A549 (cell line): ENCODE data around the gene KCNH3. TPM values are rescaled to one million over a fixed set of nuclear protein-coding genes. Genes with fewer than 3 reads are reported as not detected.

Experiments
- ATAC-seq, 2 experiments: fragments of 200-7000 bp in 1 of 2; fragments of >200 bp in 1 of 2; cut with Nextera tagmentation in 1 of 2; cut with Tn5 transposase in 1 of 2; 3 replicates each; pipeline versions ENCODE4 v1.8.0 to v1.9.1; 2018 to 2020; ENCODE audit warnings: mild to moderate bottlenecking in 1 of 2, moderate library complexity in 1 of 2
- CTCF ChIA-PET: fragments of 300-600 bp; sonication (Branson Sonifier 250); formaldehyde crosslinking; extraction: SDS; loops from one replicate; lab custom pipeline; 2021; ENCODE audit warnings: antibody characterized with exemption, inconsistent platforms; lab: Yijun Ruan, JAX
- POLR2A ChIA-PET: fragments of 350-600 bp; formaldehyde crosslinking; extraction: SDS; loops from one replicate; lab custom pipeline; 2021; ENCODE audit warnings: antibody characterized with exemption, inconsistent platforms; lab: Yijun Ruan, JAX
- DNase-seq, 2 experiments: peaks; one replicate each; pipeline versions ENCODE4 v3.0.0 to v3.0.0-alpha.2; 2011 to 2016; ENCODE audit warnings: low read depth in 1 of 2, low spot score in 1 of 2
- FAIRE-seq: peaks from 2 replicates; lab custom pipeline; 2011; peaks lifted over from hg19 to GRCh38; lab: Jason Lieb, UNC
- H3K27ac ChIP-seq, 2 experiments: fragments of >200 bp; sonication (Bioruptor Twin); formaldehyde crosslinking; 3 replicates each; pipeline ENCODE4 v1.5.1; 2016 to 2017
- H3K4me1 ChIP-seq: fragments of >200 bp; sonication (Bioruptor Twin); formaldehyde crosslinking; 3 replicates; pipeline ENCODE4 v1.6.1; 2016
- H3K4me2 ChIP-seq: fragments of >200 bp; sonication (Bioruptor Twin); formaldehyde crosslinking; 3 replicates; pipeline ENCODE4 v1.6.1; 2016
- H3K4me3 ChIP-seq: fragments of >200 bp; sonication (Bioruptor Twin); formaldehyde crosslinking; 3 replicates; pipeline ENCODE4 v1.5.1; 2016
- H3K9me3 ChIP-seq: fragments of >200 bp; sonication (Bioruptor Twin); formaldehyde crosslinking; 3 replicates; pipeline ENCODE4 v1.6.1; 2016
- CBX2 ChIP-seq: fragments of 200-600 bp; sonication (generic); IDR thresholded peaks from 2 replicates; pipeline ENCODE4 v1.6.1; 2016; ENCODE audit warnings: low read depth, mild to moderate bottlenecking, borderline replicate concordance
- CEBPB ChIP-seq, 2 experiments: fragments of >200 bp in 1 of 2; sonication (Bioruptor Twin) in 1 of 2; formaldehyde crosslinking in 1 of 2; IDR thresholded peaks; 2 replicates each; pipeline ENCODE4 v1.6.1; 2012 to 2016
- CHD2 ChIP-seq: fragments of 150-350 bp; IDR thresholded peaks from 2 replicates; pipeline ENCODE4 v1.6.1; 2014; ENCODE audit warnings: low read length; ENCODE audit not compliant: partially characterized antibody
- EHMT2 ChIP-seq: fragments of 200-600 bp; sonication (generic); IDR thresholded peaks from 2 replicates; pipeline ENCODE4 v1.6.1; 2016; ENCODE audit warnings: antibody characterized with exemption, low read depth, mild to moderate bottlenecking, moderate library complexity
- FOXS1 ChIP-seq: fragments of 250-450 bp; sonication (Bioruptor Pico); IDR thresholded peaks from 2 replicates; pipeline ENCODE4 v1.5.0; 2020; ENCODE audit warnings: mild to moderate bottlenecking, moderate library complexity
- HEYL ChIP-seq: fragments of 250-450 bp; sonication (Bioruptor Pico); IDR thresholded peaks from 2 replicates; pipeline ENCODE4 v1.8.0; 2021; ENCODE audit warnings: mild to moderate bottlenecking, moderate library complexity
- HOXB5 ChIP-seq: fragments of 250-450 bp; sonication (Bioruptor Pico); IDR thresholded peaks from 2 replicates; pipeline ENCODE4 v1.5.0; 2020; ENCODE audit warnings: mild to moderate bottlenecking, moderate library complexity
- JUNB ChIP-seq: fragments of >200 bp; sonication (Bioruptor Twin); formaldehyde crosslinking; IDR thresholded peaks from 2 replicates; pipeline ENCODE4 v1.6.1; 2016
- KDM1A ChIP-seq: fragments of 200-600 bp; sonication (generic); IDR thresholded peaks from 2 replicates; pipeline ENCODE4 v1.6.1; 2016; ENCODE audit warnings: low read depth, mild to moderate bottlenecking
- KDM5A ChIP-seq: fragments of 200-600 bp; sonication (generic); IDR thresholded peaks from 2 replicates; pipeline ENCODE4 v1.6.1; 2016; ENCODE audit warnings: antibody characterized with exemption, mild to moderate bottlenecking
- MYC ChIP-seq: IDR thresholded peaks from 2 replicates; pipeline ENCODE4 v1.6.1; 2012; ENCODE audit warnings: mild to moderate bottlenecking, inconsistent platforms, low read length, improper control_type of control experiment, borderline replicate concordance
- NFE2L2 ChIP-seq: fragments of 150-350 bp; conservative IDR thresholded peaks from 2 replicates; pipeline ENCODE4 v1.6.1; 2014; ENCODE audit warnings: low read length
- NPAS2 ChIP-seq: fragments of 250-450 bp; sonication (Bioruptor Pico); IDR thresholded peaks from 2 replicates; pipeline ENCODE4 v1.8.0; 2022; ENCODE audit warnings: mild to moderate bottlenecking, moderate library complexity, borderline replicate concordance
- NR3C1 ChIP-seq: fragments of >200 bp; sonication (Bioruptor Twin); formaldehyde crosslinking; IDR thresholded peaks from 3 replicates; pipeline ENCODE4 v1.6.1; 2017
- POLR2AphosphoS2 ChIP-seq: conservative IDR thresholded peaks from 2 replicates; pipeline ENCODE4 v1.6.1; 2012; ENCODE audit warnings: low read length, improper control_type of control experiment, inconsistent platforms
- RARB ChIP-seq: fragments of 250-450 bp; sonication (Bioruptor Pico); IDR thresholded peaks from 2 replicates; pipeline ENCODE4 v1.8.0; 2021; ENCODE audit warnings: mild to moderate bottlenecking, moderate library complexity
- RNF2 ChIP-seq: fragments of 200-600 bp; sonication (generic); IDR thresholded peaks from 2 replicates; pipeline ENCODE4 v1.6.1; 2016; ENCODE audit warnings: low read depth, mild to moderate bottlenecking, antibody characterized with exemption, moderate library complexity, borderline replicate concordance
- SMC3 ChIP-seq: fragments of >200 bp; sonication (Bioruptor Twin); formaldehyde crosslinking; IDR thresholded peaks from 3 replicates; pipeline ENCODE4 v1.6.1; 2018; ENCODE audit warnings: inconsistent platforms
- TP53 ChIP-seq: fragments of 250-450 bp; sonication (Bioruptor Pico); IDR thresholded peaks from 2 replicates; pipeline ENCODE4 v1.5.0; 2021; ENCODE audit warnings: mild to moderate bottlenecking, moderate library complexity
- ZNF302 ChIP-seq: fragments of 250-450 bp; sonication (Bioruptor Pico); IDR thresholded peaks from 2 replicates; pipeline ENCODE4 v1.9.0; 2021; ENCODE audit warnings: inconsistent platforms, mild to moderate bottlenecking, moderate library complexity
- WGBS: methylation state at CpG from one replicate; pipeline ENCODE4 v1.1.6; 2017; ENCODE audit errors: missing lambda C conversion rate; 5-methylcytosine and 5-hydroxymethylcytosine counted together
- polyA plus RNA-seq, 4 experiments: library from polyadenylated mRNA; depleted of rRNA in 3 of 4; stranded (reverse); fragments of >200 nt; fragmentation: RNase III in 1 of 4; extraction: RNeasy Plus Mini Kit Qiagen cat#74134 plus additional on column Dnase treatment in 1 of 4; gene quantifications; 2 replicates in 3 of 4; 3 replicates in 1 of 4; pipeline ENCODE4 v1.2.3, GENCODE V29; 2011 to 2017
- TF ChIP-seq, protein P1 (sequence below): IDR thresholded peaks from 2 replicates; pipeline ENCODE4 v1.6.1; 2012; ENCODE audit warnings: low read depth, borderline replicate concordance
- TF ChIP-seq, protein P2 (sequence below): fragments of >200 bp; sonication (Bioruptor Twin); formaldehyde crosslinking; IDR thresholded peaks from 2 replicates; pipeline ENCODE4 v1.6.1; 2016
- TF ChIP-seq, protein P3 (sequence below): fragments of 200-600 bp; sonication (generic); IDR thresholded peaks from 2 replicates; pipeline ENCODE4 v1.6.1; 2016; ENCODE audit warnings: antibody characterized with exemption, mild to moderate bottlenecking, moderate library complexity
- TF ChIP-seq, protein P4 (sequence below): fragments of >200 bp; sonication (Bioruptor Twin); formaldehyde crosslinking; IDR thresholded peaks from 3 replicates; pipeline ENCODE4 v1.5.1; 2016
- TF ChIP-seq, protein P5 (sequence below): fragments of 250-450 bp; sonication (Bioruptor Pico); IDR thresholded peaks from 2 replicates; pipeline ENCODE4 v1.5.0; 2021; ENCODE audit warnings: mild to moderate bottlenecking, moderate library complexity, borderline replicate concordance
- TF ChIP-seq, protein P6 (sequence below): fragments of 250-450 bp; sonication (Bioruptor Pico); IDR thresholded peaks from 2 replicates; pipeline ENCODE4 v1.5.0; 2020; ENCODE audit warnings: low read depth, mild to moderate bottlenecking, moderate library complexity
- TF ChIP-seq, protein P7 (sequence below): fragments of 450-650 bp; IDR thresholded peaks from 2 replicates; pipeline ENCODE4 v1.6.1; 2014; ENCODE audit warnings: antibody characterized with exemption

KCNH3 gene
- polyA plus RNA-seq, 2 of the 4 experiments (the other 2 are of a cell fraction), result 1.0 to 2.2 TPM

DNA sequence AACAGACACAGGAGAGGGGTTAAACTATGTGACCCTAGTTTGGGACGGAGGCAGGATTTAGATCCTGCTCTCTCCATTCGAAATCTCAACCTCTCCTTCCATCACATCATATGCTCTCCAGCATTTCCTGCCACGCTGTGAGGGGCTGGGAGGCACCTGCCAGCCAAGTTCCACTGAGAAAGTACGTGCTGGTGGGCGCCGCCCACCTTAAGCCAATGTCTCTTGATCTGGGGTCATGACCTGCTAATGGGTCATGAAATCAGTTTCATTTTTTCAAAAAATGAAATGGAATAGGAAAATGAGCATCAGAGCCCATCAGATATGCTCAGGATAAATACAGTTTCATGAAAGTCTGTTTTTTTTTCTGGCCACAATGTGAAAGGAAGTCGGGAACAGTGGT lies 21.9 kb downstream of the KCNH3 start:
- DNase-seq, result no peak
- ChIA-PET POLR2A (interaction anchor here (1.1 kb wide), 1 partner anchor 181 kb away, joined by 3 read pairs; the partner anchor contains the start of gene TMBIM6), CTCF (interaction anchor here (1.4 to 11.4 kb wide), 7 partner anchors 11 to 272 kb away, joined by 4 to 91 read pairs (median 16); partner anchors contain the start of gene DNAJC22)
- FAIRE-seq, result no peak
- TF ChIP-seq KDM5A (no peak), CHD2 (no peak), RARB (CRISPR knock-in tag) (no peak), RNF2 (no peak), ZNF302 (no peak), NR3C1 (no peak), POLR2AphosphoS2 (no peak), CEBPB (IDR thresholded peaks at IDR 0.05) (no peak), JUNB (no peak), MYC (no peak), FOXS1 (CRISPR knock-in tag) (no peak), TP53 (CRISPR knock-in tag) (no peak)
- TF ChIP-seq, protein P1, sequence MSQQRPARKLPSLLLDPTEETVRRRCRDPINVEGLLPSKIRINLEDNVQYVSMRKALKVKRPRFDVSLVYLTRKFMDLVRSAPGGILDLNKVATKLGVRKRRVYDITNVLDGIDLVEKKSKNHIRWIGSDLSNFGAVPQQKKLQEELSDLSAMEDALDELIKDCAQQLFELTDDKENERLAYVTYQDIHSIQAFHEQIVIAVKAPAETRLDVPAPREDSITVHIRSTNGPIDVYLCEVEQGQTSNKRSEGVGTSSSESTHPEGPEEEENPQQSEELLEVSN, result no peak
- TF ChIP-seq, protein P2, sequence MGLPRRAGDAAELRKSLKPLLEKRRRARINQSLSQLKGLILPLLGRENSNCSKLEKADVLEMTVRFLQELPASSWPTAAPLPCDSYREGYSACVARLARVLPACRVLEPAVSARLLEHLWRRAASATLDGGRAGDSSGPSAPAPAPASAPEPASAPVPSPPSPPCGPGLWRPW, result no peak
- TF ChIP-seq, protein P3, sequence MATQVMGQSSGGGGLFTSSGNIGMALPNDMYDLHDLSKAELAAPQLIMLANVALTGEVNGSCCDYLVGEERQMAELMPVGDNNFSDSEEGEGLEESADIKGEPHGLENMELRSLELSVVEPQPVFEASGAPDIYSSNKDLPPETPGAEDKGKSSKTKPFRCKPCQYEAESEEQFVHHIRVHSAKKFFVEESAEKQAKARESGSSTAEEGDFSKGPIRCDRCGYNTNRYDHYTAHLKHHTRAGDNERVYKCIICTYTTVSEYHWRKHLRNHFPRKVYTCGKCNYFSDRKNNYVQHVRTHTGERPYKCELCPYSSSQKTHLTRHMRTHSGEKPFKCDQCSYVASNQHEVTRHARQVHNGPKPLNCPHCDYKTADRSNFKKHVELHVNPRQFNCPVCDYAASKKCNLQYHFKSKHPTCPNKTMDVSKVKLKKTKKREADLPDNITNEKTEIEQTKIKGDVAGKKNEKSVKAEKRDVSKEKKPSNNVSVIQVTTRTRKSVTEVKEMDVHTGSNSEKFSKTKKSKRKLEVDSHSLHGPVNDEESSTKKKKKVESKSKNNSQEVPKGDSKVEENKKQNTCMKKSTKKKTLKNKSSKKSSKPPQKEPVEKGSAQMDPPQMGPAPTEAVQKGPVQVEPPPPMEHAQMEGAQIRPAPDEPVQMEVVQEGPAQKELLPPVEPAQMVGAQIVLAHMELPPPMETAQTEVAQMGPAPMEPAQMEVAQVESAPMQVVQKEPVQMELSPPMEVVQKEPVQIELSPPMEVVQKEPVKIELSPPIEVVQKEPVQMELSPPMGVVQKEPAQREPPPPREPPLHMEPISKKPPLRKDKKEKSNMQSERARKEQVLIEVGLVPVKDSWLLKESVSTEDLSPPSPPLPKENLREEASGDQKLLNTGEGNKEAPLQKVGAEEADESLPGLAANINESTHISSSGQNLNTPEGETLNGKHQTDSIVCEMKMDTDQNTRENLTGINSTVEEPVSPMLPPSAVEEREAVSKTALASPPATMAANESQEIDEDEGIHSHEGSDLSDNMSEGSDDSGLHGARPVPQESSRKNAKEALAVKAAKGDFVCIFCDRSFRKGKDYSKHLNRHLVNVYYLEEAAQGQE, result no peak
- TF ChIP-seq, protein P4, sequence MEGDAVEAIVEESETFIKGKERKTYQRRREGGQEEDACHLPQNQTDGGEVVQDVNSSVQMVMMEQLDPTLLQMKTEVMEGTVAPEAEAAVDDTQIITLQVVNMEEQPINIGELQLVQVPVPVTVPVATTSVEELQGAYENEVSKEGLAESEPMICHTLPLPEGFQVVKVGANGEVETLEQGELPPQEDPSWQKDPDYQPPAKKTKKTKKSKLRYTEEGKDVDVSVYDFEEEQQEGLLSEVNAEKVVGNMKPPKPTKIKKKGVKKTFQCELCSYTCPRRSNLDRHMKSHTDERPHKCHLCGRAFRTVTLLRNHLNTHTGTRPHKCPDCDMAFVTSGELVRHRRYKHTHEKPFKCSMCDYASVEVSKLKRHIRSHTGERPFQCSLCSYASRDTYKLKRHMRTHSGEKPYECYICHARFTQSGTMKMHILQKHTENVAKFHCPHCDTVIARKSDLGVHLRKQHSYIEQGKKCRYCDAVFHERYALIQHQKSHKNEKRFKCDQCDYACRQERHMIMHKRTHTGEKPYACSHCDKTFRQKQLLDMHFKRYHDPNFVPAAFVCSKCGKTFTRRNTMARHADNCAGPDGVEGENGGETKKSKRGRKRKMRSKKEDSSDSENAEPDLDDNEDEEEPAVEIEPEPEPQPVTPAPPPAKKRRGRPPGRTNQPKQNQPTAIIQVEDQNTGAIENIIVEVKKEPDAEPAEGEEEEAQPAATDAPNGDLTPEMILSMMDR, result no peak
- H3K27ac ChIP-seq, result no peak overlapping the region
- H3K4me3 ChIP-seq, result no peak overlapping the region
- no peaks in the 10 kb centered on the region for H3K9me3 ChIP-seq
- H3K4me1 ChIP-seq, result no peaks in the 10 kb centered on the region
- WGBS, result 92% methylated on average over 7 of the region's 7 CpGs
- H3K4me2 ChIP-seq, result no peak overlapping the region
- ATAC-seq, result no peak

DNA sequence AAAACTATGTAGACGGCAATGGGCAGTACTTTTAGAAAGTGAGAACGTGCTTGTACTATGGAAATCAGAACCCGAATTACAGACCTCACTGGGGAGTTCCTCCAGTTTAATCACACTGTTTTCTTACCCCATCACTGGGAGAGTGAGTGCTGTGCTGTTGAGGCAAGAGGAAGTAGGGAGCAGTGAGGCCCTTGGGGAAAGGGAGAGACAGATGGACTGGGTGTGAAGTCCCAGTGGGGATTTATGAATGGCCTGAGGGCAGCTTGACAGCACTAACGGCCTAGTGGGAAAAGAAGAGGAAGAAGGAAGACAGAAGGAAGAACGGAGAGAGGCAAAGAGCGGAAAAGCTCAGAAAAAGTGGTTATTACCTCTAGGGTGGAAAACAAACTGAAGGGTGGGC lies 23.4 kb downstream of the KCNH3 start:
- no peak for DNase-seq
- peaks cover 8% of the 10 kb centered on the region; the same call in 2 of the 3 replicates for H3K4me1 ChIP-seq
- ChIA-PET POLR2A (interaction anchor here (1.2 kb wide), 1 partner anchor 297 kb away, joined by 3 read pairs; no protein-coding TSS in a partner anchor), CTCF (interaction anchor here (0.9 to 7.0 kb wide), 8 partner anchors 8 to 219 kb away, joined by 3 to 49 read pairs (median 10); partner anchors contain the start of gene DNAJC22)
- FAIRE-seq, result no peak
- 78% methylated on average over 6 of the region's 6 CpGs for WGBS
- no peak for ATAC-seq
- no peak overlapping the region for H3K4me3 ChIP-seq
- H3K27ac ChIP-seq, result no peak overlapping the region
- no peaks in the 10 kb centered on the region for H3K9me3 ChIP-seq
- no peak overlapping the region for H3K4me2 ChIP-seq
- TF ChIP-seq EHMT2, result no peak
- TF ChIP-seq, protein P5, sequence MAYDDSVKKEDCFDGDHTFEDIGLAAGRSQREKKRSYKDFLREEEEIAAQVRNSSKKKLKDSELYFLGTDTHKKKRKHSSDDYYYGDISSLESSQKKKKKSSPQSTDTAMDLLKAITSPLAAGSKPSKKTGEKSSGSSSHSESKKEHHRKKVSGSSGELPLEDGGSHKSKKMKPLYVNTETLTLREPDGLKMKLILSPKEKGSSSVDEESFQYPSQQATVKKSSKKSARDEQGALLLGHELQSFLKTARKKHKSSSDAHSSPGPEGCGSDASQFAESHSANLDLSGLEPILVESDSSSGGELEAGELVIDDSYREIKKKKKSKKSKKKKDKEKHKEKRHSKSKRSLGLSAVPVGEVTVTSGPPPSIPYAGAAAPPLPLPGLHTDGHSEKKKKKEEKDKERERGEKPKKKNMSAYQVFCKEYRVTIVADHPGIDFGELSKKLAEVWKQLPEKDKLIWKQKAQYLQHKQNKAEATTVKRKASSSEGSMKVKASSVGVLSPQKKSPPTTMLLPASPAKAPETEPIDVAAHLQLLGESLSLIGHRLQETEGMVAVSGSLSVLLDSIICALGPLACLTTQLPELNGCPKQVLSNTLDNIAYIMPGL (CRISPR knock-in tag), result no peak
- TF ChIP-seq CBX2, result no peak
- TF ChIP-seq NPAS2 (CRISPR knock-in tag), result no peak
- TF ChIP-seq HEYL (CRISPR knock-in tag), result no peak
- no peak for TF ChIP-seq KDM1A
- no peak for TF ChIP-seq NFE2L2
- TF ChIP-seq, protein P6, sequence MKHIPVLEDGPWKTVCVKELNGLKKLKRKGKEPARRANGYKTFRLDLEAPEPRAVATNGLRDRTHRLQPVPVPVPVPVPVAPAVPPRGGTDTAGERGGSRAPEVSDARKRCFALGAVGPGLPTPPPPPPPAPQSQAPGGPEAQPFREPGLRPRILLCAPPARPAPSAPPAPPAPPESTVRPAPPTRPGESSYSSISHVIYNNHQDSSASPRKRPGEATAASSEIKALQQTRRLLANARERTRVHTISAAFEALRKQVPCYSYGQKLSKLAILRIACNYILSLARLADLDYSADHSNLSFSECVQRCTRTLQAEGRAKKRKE (CRISPR knock-in tag), result no peak
- no peak for TF ChIP-seq HOXB5 (CRISPR knock-in tag)
- TF ChIP-seq, protein P7, sequence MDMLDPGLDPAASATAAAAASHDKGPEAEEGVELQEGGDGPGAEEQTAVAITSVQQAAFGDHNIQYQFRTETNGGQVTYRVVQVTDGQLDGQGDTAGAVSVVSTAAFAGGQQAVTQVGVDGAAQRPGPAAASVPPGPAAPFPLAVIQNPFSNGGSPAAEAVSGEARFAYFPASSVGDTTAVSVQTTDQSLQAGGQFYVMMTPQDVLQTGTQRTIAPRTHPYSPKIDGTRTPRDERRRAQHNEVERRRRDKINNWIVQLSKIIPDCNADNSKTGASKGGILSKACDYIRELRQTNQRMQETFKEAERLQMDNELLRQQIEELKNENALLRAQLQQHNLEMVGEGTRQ, result no peak
- no peak for TF ChIP-seq SMC3
